Measurements from ENCODE around the gene TSPOAP1. TPM values are rescaled to one million over a fixed set of nuclear protein-coding genes. Genes with fewer than 3 reads are reported as not detected.

Gene TSPOAP1
- total RNA-seq, 1 experiment from 2014 or later, result 0.11 TPM

DNA sequence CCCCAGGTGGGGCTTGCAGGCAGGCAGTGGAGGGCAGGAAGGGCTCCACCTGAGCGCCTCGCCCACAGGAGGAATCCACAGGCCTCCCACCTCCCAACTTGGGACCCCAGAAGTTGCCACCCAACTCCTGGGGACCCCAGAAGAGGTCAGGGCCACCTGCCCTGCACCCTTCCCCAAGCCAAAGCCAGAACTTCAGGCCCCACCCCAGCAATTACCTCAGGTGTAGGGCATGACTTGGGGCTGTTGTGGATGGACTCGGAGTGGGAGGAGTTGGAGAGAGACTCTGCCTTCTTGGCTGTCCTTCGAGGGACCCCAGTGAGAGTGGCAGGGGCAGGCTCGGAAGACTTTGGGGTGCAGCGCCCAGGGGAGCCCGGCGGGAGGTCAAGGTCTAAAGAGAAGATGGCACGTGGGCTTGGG is 10.5 kb downstream of the TSPOAP1 start:
- no peak for DNase-seq (ENCODE audit: low read depth)

DNA sequence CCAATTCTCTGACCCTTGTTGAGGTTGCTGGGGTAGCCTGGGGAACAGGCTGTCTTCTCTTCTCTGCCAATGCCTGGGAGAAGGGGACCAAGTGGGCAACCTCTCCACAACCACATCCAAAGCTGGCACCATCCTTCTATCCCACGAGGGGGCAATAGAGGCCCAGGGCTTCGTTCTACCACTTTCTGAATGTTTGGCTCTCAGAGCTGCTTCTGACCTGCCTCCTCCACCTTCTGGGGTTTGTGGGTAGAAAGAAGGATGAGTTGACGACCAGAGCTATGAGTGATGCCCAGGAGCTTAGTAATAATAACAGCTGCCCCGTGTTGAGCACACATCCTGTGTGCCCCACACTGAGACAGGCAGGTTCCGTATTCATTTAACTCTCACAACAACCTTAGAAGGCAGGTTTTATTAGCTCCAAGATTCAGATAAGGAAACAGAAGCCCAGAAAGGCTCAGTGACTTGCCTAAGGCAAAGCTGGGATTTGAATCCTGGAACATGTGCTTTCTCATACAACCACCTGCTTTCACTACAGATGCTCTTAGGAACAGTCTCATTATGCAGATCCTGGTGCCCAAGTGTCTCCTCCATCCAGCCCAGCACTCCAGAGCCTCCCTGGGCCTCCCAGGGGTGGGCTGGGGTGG is 11.1 kb downstream of the TSPOAP1 start:
- peak; percentile 73 for DNase-seq (ENCODE audit: low read depth)

DNA sequence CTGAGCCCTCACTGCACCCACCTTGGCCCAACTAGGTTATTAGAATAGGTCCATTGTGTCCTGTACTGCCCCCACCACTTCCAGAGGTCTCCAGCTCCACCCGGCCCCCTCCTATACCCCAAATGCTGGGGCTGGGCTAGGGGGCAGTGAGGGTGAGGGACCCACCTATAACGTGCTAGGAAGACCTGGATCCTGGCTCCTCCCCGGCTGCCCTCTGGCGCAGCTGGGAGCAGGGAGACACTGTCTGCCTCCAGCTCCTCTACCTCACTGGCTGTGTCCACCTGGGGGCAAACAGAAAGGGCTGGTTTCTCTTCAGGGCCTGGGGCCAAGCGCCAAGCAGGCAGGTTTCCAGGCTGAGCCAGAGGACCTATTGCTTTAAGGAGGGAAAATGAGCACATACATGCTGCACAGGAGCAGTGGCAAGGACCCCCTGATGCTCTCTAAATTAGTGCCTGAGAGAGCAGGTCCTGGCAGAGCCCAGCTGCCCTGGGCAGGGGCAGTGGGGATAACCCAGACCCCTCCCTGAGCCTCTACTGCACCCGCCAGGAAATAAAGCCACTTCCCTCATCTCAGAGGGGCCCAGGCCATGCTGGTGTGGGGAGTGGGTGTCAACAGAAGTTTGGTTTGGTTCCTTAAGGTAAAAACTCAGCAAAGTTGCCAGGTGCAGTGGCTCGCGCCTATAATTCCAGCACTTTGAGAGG is 12.2 kb downstream of the TSPOAP1 start:
- no peak for DNase-seq (ENCODE audit: low read depth)

DNA sequence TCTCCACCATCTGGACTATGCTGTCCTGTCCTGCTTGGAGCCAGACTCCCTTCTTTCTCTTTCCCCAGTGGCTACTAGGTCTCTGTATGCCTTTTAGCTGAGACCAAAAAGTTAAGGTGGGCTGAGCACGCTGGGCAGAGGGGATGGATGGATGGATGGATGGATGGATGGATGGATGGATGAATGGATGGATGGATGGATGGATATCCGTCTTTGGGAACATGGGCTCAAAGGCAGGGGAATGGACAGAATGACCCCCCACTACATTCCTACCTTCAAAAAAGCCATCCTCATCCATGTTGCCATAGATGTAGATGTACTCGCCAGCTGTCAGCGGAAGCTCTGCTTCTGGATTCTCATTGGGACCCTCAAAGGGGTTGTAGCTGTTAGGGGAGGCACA is 12.8 kb downstream of the TSPOAP1 start:
- DNase-seq (ENCODE audit: low read depth), result no peak

DNA sequence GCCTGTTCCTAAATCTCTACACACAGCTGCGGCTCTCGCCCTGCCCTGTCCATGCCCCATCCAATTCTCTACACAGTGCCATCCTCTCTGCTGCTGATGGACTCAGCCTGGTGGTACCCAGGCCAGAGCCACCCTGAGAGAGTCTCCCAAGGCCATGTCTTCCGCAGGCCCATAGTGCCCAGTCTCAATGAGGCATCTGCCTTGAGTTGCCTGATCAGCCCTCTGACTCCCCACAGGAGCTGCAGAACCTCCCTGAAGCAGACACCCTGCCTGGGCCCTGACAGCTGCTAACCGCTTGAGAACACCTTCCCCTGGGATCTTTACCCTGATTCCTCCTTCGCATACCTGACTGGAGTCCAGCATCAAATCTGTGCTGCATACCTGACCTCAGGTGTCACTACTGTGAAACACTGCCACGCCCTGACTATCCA is 13.3 kb downstream of the TSPOAP1 start:
- DNase-seq (ENCODE audit: low read depth), result no peak

DNA sequence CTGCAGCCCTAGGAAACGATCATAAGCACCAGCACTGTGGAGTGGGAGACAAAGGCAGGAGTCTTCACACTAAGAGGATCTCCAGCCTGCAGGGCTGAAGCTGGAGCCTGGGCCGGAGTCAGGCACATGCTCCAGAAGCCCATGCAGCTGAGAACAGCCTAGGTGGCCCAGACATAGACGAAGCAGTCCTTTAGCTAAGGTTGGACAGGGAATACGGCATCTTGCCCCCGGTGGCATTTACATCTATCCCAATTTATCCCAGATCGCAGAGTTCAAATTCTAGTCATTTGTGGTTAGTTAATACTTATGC is 13.9 kb downstream of the TSPOAP1 start:
- no peak for DNase-seq (ENCODE audit: low read depth)

DNA sequence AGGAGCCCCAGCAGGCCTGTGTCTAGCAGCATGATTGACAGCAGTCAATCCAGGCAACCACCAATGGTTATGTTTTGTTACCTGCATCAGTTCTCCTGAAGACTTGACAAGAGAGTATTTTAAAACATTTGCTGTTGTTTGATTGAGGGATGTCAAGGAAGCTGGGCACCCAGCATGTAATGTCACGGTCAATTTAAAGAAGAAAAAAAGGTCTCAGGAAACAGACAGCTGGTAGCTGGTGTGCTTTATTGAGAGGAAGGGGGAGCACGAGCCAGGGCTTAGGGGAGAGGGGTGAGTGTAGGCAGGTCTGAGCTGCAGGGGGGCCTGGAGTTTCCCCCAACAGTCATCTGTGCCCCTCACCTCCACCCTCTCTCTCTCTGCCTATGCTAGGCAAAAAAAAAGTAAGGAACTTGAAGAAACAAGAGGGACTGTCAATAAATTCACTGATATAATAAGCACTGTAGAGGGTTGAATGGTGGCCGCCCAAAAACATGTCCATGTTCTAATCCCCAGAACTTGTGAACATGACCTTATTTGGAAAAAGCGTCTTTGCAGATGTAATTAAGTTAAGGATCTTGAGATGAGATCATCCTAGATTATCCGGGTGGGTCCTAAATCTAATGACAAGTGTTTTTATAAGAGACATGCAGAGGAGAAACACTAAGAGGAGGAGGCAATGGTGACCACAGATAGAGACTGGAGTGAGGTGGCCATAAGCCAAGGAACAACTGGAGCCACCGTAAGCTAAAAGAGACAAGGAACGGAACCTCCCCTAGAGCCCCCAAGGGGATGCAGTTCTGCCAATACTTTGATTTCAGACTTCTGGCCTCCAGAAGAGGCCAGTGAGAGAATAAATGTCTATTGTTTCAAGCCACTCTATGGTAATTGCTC is 14.5 kb downstream of the TSPOAP1 start:
- no peak for DNase-seq (ENCODE audit: low read depth)

DNA sequence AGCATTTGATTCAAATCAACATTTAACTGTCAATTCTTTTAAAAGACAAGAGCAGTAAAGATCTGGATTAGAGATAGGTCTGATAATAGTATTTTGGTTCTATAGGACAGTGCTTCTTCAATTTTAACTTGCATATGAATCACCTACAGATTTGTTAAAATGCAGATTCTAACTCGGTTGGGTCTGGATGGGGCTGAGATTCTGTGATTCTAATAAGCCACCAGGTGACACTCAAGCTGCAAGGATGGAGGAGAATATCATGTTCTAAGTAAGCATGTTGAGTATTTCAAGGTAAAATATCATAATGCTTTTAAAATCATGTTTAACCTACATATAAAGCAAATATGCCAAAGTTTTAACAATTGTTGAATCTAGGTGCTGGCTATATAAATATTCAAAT is 15.8 kb downstream of the TSPOAP1 start:
- no peak for DNase-seq (ENCODE audit: low read depth)

DNA sequence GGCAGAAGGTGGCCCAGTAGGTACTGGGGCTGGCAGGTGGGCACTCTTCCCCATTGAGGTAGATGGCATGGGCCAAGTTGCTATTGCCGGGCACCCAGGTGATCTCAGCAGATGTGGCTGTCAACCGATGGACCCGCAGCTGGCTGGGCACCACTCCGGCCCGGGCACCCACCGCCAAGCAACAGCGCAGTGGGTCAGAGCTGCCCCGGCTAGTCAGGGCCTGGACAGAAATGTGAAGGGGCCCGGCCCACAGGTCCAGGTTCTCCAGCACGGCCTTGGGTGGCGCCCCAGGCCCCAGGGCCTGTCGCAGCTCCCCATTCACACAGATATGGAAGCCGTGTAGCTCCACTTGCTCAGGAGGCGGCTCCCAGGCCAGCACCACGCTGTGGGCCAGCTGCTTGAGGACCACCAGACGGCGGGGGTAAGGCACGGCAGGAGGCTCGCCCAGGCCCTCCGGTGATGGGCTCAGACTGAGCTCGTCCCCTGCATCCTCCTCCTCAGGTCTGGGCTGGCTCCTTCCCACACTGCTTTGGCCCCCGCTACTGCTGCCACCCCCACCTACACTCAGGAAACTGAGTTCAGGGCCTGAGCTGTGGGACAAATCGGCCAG is 16.5 kb downstream of the TSPOAP1 start:
- DNase-seq (ENCODE audit: low read depth), result no peak

DNA sequence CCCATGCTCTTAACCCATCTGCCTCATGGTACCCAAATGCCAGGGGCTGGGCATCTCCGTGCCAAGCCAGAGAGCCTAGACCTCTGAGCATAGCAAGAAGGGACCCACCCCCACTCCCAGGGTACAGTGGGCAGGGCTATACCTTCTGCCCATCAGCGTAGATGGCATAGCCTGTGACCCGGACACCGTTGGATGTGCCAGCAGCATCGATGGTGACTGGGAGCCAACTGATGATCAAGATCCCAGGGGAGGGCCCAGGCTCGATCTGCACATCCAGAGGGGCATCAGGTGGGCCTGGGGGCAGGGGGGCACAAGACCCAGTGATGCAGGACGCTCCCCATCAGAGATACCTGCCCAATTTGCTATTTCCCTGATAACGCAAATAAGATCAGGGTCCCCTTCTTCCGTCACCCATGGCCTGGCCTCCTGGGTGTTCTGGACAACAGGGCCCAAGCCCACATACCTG is 17.1 kb downstream of the TSPOAP1 start:
- DNase-seq (ENCODE audit: low read depth), result no peak

DNA sequence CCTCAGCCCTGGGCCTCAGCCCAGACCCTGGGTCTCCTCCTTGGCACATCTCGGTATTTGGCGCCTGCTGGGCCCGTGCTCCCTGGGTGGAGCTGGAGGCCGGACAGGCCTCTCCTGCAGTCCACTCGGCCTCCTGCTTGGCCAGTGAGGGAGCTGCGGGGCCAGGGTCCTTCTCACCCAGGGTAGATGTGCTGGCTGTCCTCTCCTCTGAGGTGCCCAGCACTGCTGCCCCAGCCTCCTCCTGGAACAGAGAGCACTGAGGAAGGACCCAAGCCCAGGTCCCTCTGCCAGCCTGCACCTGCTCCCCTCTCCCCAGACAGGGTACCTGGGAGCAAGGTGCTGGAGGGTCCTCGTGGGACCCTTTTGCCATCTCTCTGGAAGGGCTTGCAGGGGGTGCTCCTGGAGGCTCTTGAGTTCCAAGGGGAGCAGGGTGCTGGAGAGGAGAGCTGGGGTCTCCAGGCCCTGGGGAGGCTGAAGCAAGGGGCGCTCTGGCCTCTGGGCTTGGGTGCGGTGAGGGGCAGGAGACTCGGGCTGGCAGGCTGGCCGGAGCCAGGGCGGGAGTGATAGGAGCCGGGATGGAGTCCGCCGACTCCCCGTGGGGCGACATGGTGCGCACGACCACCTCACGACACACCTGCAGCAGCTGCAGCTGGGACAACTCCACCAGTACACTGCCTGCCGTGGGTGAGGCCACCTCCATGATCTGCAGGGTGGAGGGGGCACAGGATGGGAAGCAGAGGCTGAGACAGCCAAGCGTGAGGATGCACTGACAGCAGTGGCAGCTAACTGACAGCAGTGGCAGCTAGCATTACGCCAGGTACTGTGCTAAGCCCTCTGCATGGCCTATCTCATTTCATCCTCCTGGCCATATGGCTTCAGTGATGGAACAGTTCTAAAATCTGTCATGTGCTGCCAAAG is 17.8 kb downstream of the TSPOAP1 start:
- DNase-seq (ENCODE audit: low read depth), result no peak

DNA sequence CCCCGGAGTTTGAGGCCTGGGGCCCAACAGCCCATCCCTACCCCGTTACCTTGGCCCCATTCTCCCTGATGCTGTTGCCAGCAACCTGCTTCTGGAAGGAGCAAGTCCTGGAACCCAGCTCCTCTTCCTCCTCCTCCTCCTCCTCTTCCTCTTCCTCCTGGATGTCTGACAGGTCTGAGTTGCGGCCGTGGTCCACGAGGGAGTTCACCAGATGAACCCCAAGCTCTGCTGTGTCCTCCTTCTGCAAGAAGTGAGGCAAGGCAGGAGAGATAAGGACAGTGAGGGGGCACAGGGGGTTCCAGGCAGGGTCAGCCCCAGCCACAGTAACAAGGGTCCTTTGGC is 18.7 kb downstream of the TSPOAP1 start:
- no peak for DNase-seq (ENCODE audit: low read depth)

DNA sequence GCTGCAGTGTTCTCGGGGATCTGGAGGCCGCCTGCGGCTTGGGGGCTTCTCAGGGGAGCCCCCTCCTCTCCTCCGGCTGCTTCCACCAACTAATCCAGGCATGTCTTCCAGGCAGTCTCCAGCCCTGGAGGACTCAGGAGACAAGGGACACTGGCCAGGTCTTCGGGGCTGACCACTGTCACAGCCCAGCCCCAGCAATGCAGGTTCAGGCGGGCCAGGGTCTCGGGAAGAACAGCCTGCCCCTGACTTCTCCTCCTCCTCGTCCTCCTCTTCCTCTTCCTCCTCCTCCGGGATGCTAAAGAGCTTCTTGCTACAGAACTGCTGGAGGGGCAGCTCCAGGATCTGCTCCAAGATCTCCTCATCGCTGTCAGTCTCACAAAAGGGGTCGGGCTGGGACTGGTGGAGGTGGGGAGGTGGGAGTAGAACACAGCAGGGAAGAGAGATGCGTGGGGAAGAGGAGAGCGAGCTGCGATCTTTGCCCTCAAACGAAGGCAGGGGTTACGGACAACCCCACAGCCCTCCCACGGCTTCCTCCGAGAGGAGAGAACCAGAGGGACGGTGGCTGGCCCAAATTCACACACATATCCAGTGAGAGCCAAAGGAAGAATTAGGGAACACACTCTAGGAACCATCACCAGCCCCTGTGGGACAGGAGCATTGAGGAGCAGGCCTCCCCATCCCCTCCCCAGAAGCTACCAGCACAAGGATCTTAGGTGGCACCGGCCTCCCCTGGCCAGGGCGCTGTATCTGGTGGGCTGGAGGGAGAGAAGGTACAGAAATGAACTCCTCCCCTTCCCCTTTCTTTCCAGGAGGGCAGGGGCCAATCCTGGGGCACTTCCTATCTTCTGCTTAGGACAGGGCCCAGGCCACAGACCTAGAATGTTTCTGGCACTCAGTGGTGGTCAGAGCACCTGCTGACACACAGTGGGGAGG is 19.3 kb downstream of the TSPOAP1 start:
- DNase-seq (ENCODE audit: low read depth), result no peak

DNA sequence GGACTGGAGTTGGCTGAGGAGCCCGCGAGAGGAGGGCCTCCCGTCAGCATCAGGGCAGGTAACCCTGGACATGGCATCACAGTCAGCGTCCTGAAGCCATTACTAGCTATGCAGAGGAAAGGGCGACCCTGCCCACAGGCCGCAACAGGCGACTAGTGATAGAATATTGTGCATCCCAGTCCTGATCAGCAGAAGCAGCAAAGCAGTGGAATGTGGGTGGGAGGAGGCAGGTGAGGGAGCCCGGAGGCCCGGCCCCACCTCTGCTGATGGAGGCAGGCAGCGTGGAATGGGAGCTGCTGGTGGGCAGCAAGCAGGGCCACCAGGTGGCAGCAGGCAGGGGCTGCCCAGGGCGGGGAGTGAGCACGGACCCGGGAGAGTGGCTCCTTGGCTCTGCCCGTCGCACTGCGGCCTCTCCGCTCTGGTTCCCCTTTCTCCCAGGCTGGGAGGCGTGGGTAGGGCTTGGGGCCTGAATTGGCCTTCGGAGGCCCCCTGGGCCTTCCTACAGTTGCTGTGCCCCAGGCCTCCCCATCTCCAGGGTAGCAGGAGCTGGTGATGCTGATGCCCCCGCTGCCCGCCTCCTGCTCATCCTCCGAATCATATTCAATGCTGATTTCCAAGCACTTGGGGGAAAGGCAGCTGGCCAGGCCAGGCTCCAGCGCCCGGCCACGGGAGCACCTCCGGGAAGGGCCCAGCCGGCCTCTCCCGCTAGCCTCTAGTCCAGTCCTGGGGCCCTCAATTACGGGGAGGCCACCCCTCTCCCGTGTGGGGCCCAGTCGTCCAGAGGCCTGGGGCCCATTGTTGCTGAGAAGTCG is 20.2 kb downstream of the TSPOAP1 start:
- DNase-seq (ENCODE audit: low read depth), result no peak

DNA sequence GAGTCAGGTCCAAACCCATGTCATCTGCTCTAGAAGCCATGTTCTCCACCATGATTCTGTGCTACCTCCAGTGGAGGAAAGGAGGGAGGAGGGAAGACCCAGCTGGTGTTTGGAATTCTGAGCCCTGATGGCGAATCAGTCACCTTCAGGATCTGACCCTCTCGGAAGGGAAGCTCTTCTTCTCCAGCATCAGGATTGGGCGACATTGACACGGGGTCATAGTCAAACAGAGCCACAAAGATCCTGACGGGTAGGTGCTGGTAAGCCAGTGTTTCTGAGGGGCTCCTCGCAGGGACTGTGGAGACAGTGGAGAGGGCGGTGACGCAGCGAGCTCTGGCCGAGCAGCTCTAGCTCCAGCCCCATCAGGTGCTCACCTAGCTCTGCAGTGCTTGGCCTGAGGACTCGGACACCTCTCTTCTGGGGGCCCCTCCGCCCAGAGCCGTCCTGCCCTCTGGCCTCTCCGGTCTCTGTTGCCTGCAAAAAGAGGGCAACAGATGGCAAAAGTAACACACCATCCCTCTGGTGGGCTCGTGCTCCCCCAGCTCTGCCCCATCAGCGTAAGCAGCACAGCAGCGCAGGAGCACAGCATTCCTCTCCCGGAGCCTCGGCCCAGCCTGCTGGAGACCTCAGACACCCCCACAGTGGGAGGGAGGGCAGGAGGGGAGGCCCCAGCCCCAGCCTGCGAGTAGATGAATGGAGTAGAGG is 21.0 kb downstream of the TSPOAP1 start:
- DNase-seq (ENCODE audit: low read depth), result no peak

DNA sequence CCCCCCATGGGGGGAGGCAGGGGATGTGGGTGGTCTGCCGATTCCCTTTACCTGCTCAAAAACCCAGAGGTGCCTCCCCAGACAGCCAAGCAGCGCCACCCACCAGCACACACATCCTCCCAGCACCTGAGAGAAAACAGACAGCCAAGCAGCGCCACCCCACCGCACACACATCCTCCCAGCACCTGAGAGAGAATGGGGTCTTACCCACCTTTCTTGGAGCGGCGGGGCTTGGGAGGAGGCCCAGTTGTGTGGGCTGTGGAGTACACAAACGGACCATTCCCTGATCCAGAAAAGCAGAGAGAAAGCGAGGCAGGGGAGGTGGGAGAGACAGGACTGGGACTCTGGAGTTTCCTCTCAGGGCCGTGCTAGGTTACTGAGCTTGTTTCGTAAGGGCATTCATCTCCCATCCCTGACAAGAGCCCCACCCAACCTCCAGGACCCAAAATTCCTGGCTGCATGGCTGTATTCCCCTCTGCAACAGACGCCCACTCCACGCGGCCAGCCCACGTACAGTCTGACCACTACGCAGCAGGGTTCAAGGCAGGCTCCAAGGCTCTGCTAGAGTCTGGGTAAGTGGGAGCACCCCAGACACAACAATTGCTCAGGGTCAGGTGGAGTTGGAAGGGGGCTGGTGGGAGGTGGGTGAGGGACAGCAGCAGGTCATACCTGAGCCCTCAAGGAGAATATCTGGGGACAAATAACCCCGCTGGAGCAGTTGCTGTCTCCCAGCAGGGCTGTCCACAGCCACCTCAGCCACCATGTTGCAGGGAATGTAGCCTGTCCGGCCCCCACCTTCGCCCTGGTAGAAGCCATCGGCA is 22.3 kb downstream of the TSPOAP1 start:
- DNase-seq (ENCODE audit: low read depth), result no peak

DNA sequence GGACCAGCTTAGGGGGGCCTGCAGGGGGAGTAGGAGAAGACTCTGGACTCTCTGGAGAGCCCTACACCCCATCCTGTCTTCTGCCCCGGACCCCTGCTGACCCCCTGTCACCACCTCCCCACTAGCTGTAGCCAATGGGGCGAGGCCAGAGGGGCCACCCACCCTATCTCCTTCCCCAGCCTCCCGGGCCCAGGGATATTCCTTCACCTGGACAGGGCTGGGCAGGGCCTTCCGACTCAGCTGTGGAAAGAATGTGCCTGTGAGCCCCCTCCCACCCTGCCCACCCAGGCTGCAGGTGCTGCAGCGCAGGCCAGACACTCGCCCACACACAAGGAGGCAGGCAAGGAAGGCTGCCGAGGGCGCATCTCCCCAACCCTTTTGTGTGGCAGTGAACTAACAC is 23.0 kb downstream of the TSPOAP1 start:
- DNase-seq (ENCODE audit: low read depth), result no peak
